GM19351 (cell line): ENCODE data around the gene KLHL35.
"Not testable (repeated sequence)": the region's sequence is repeated elsewhere in the genome, so short reads cannot be mapped to it uniquely, and the experiment has no call there.

Experiments
- ATAC-seq: cut with Tn5 transposase; IDR thresholded peaks from one replicate; pipeline ENCODE4 v1.9.1; 2021; ENCODE audit warnings: mild to moderate bottlenecking, moderate library complexity; ENCODE audit not compliant: unreplicated experiment

KLHL35 gene

GRCh38 chr11:75394085-75394840, 38.7 kb downstream of the KLHL35 start:
- ATAC-seq = no peak

GRCh38 chr11:75389925-75390324, 43.1 kb downstream of the KLHL35 start:
- ATAC-seq = no peak

GRCh38 chr11:75389276-75389605, 43.8 kb downstream of the KLHL35 start:
- no peak for ATAC-seq

- no peak for ATAC-seq
These were observed 44.4 kb downstream of the KLHL35 start for GRCh38 chr11:75388386-75389275.

GRCh38 chr11:75387736-75388294, 45.2 kb downstream of the KLHL35 start:
- no peak for ATAC-seq

GRCh38 chr11:75386942-75387630, 45.9 kb downstream of the KLHL35 start:
- no peak for ATAC-seq

GRCh38 chr11:75384438-75385080, 48.4 kb downstream of the KLHL35 start:
- no peak for ATAC-seq

- no peak for ATAC-seq
These were observed 49.8 kb downstream of the KLHL35 start for GRCh38 chr11:75383246-75383645.

- no peak for ATAC-seq
These were observed 52.1 kb downstream of the KLHL35 start for GRCh38 chr11:75380716-75381420.

GRCh38 chr11:75380245-75380644, 52.8 kb downstream of the KLHL35 start:
- no peak for ATAC-seq

- ATAC-seq = not testable (repeated sequence)
These were observed 54.2 kb downstream of the KLHL35 start for GRCh38 chr11:75378776-75379175.

- no peak for ATAC-seq
These were observed 56.8 kb downstream of the KLHL35 start for GRCh38 chr11:75376175-75376574.

- no peak for ATAC-seq
These were observed 57.4 kb downstream of the KLHL35 start for GRCh38 chr11:75375626-75376025.

- ATAC-seq = no peak
These were observed 58.4 kb downstream of the KLHL35 start for GRCh38 chr11:75374646-75375045.

GRCh38 chr11:75373201-75373600, 59.8 kb downstream of the KLHL35 start:
- no peak for ATAC-seq
